Activated T-cell treated with anti-CD3 and anti-CD28 coated beads for 4 hours (primary cell): Measurements from ENCODE around the gene FRY.

Experiments used
- DNase-seq: peaks from one replicate; pipeline ENCODE4 v3.0.0-alpha.2; 2020

The FRY gene

DNA sequence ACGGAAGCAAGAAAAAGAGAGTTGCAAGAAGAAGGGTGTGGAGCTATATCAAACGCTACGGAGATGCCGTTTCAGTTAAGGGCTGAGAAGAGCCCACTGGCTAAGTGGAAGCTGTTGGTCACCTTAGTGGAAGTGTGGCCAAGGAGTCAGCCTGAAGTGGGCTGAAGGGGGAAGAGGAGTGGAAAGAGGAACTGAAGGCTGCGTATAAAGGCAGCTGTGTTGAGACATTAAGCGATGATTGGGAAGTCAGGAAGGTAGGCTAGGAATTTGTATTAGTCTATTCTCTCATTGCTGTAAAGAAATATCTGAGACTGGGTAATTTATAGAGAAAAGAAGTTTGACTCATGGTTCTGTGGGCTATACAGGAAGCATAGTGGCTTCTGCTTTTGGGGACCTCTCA, 14.1 kb upstream of the FRY start:
- DNase-seq, result no peak

- DNase-seq, result no peak
These were observed 11.9 kb upstream of the FRY start for GRCh38 chr13:32019612-32020233.

- DNase-seq, result no peak
These were observed 9.8 kb upstream of the FRY start for GRCh38 chr13:32021785-32022184.

- no peak for DNase-seq
These were observed 9.3 kb upstream of the FRY start for GRCh38 chr13:32022311-32022710.

DNA sequence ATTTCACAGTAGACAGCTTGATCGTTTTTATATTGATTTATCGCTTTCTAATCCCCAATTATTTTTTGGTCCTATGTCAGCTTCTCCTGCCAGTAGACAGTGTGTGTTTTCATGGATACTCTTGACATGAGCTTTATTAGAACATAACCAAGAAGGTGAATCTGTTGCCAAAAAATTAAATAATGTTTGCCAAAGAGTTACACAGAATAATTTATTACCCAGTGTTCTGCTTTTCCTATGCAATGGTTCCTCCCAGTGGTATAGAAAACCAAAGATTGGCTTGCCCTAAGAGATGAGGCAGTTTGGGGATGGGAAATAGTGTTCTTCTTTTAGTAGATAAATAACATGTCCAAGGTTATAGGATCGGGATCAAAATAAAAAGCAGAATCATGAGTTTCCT, 8.5 kb upstream of the FRY start:
- DNase-seq, result no peak

GRCh38 chr13:32023698-32024097, 7.9 kb upstream of the FRY start:
- DNase-seq, result no peak

DNA sequence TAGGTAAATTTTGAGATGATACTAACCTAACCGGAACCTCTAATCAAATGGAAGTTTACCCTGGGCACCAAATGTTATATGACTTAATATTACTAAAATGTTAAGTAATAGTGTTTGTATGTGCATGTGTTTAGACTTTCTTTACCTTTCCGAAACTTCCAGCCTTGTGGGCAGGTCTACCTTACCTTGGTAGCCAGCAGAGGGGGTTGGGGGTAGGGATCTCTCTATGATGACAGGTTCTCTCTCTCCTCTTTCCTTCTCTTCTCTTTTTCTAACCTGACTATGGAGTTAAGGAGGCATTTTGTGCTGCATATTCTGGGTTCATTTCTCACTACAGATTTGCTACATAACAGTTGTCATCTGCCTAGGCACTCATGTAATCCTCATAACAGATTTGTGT, 6.8 kb upstream of the FRY start:
- DNase-seq, result no peak

GRCh38 chr13:32025730-32026129, 5.8 kb upstream of the FRY start:
- no peak for DNase-seq

GRCh38 chr13:32026623-32027022, 5.0 kb upstream of the FRY start:
- DNase-seq, result no peak

DNA sequence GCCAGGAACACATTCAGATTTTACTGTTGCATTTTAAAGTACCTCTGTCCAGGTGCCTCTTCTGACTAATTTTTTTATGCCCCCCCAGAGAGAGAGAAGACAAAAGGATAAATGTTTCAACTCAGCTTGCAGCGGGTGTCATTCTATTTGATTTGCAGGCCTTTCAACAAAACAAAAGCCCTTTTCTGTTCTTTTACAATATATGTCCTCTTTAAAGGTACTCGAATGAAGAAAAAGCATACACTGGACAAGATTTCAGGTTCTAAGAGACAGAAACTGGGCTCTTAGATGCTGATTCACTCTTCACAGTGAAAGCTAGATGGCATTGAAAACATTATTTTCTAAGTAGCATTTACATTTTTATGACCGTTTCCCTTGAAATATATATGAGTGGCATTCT, 2.9 kb upstream of the FRY start:
- DNase-seq, result no peak

GRCh38 chr13:32029684-32030083, 1.9 kb upstream of the FRY start:
- DNase-seq, result no peak

GRCh38 chr13:32031815-32032370, 319 bp downstream of the FRY start:
- no peak for DNase-seq

- no peak for DNase-seq
These were observed 1.2 kb downstream of the FRY start for GRCh38 chr13:32032759-32033158.

GRCh38 chr13:32033744-32034143, 2.2 kb downstream of the FRY start:
- DNase-seq, result no peak

- DNase-seq, result no peak
These were observed 4.1 kb downstream of the FRY start for GRCh38 chr13:32035716-32036115.

DNA sequence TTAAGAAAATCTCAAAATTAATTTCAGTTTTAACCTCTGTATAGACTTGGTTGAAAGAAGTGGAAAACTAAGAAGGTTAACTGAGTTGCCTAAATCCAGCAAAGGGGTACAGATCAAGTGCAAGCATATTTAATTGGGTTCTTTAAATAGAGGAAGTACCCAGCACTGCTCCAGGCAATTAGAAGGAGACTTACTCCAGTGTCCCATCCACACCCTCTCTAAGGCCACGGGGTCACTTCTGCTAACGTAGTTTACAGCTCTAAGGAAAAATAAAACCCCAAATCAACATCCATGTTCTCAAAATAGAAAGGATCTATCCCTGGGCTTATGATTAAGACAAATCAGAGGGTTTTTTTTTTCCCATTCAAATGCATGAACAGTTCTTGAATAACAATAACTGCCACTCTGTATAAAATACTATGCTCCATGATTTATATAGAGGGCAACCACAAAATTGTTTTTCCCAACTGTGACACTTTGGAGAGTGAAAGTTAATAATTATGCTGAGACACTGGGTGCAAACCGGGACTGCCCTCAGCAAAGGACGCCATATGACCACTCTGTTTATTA, 4.6 kb downstream of the FRY start:
- DNase-seq, result no peak

DNA sequence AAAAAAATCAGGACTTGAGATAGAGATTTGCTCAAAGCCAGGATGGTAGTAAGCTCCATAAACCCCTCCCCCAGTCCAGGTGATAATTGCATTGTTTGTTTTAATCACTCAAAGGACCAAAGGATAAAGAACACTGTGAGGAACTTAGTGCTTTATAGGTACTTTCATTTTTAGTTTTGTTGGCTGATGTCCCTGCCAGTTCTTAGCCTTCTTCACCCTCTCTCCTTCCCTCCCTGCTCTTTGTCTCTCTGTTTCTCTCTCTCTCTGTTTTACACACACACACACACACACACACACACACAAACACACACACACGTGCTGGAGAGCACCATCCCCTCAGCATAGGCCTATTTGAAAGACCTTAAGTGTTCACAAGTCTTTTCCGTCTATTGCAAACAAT, 5.2 kb downstream of the FRY start:
- no peak for DNase-seq

DNA sequence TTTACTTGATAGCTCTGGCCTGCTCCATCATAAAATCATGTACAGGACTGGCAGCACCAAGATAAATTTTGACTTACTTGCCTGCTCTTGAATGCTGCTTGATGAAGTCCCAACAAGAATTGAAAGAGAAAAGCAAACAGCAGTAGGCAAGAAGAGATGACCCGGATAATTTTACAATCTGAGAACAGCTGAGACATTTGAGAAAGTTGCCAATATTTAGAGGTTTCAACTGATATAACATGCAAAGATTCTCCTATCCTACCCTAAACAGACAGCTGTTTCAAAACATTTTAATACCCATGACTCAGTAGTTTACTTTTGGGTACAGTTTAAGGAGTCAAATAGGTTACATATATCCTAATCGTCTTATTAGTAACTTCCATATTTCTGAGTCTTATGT, 5.9 kb downstream of the FRY start:
- no peak for DNase-seq

DNA sequence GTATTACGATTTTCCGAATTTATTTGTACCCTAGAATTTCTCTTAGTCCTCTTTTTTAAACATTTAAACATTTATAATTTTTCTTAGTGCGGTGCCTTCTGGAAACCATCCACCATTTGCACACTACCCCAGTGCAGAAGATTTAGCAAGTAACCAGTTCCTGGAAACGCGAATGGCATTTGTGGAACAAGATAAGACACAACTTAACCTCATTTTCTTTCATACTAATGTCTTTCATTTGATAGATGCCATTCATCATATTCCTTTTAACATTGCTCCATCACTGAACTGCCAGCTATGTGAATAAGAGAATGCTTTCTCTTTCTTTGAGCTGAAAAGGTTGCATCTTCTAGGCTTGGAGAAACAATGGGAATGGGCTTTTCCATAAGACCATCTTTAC, 6.8 kb downstream of the FRY start:
- DNase-seq, result no peak

DNA sequence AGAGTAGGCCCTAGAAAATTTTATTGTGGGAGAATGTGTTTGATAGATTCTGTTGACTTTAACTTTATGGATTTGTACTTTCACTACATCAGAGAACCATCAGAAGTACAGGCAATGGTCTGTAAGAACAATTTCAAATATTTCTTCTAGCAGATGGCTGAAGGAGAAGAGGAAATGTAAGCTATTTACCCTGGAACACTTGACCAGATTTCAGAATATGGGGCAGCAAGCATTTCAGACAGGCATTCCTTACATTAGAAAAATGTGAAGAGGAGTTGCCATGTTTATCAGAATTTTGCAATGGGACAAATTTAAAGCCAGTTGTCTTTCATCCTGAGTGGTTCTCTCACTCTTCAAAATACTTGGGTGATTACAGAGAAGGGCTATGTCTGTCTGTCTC, 7.5 kb downstream of the FRY start:
- DNase-seq, result no peak

- no peak for DNase-seq
These were observed 8.0 kb downstream of the FRY start for GRCh38 chr13:32039528-32039927.

DNA sequence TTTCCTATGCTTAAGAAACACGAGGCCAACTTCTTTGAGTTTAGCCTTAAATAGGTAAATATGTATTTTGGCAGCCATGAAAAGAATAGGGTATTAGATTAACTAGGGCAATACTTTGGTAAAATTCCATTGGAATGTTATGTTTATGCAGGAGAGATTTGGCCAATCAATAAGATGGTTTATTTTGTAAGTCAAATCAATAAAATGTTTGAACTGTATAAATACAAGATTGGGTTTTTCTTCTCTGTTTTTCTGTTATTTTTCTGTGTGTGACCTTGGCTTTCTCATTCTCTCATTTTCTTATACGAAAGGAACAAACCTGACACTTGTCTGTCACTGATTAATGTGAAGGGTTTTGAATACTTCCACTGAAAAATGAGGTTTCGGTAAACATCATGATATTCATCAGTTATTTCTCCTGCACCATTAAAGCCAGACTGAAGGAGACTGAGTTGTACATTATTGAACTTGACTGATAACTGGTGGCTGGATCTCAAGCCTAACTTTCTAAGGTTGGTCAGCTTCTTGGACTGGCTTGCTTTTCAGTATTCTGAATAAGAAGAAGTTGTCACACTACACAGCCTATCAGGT, 8.6 kb downstream of the FRY start:
- no peak for DNase-seq

DNA sequence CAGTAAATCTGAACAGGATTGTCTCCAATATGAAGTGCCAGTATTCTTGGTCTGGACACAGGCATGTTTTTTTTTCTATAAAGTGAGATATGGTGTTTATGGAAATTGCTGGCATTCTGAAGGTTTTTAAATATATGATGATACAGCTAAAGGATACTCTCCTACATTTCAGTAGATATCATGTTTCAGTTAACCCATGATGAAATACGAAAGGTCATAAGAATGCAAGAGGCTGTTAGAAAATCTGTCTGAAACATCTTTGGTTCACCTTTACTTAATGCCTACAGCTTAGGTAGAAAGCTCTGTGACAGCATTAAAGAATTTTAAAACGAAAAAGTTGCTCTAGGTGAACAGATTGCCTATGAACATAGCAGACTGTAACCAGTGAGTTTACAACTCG, 9.1 kb downstream of the FRY start:
- DNase-seq, result no peak

- DNase-seq, result no peak
These were observed 9.9 kb downstream of the FRY start for GRCh38 chr13:32041429-32041828.

- DNase-seq, result no peak
These were observed 11.0 kb downstream of the FRY start for GRCh38 chr13:32042551-32042950.
